Measurements from ENCODE around the gene NCAM1.

DNA sequence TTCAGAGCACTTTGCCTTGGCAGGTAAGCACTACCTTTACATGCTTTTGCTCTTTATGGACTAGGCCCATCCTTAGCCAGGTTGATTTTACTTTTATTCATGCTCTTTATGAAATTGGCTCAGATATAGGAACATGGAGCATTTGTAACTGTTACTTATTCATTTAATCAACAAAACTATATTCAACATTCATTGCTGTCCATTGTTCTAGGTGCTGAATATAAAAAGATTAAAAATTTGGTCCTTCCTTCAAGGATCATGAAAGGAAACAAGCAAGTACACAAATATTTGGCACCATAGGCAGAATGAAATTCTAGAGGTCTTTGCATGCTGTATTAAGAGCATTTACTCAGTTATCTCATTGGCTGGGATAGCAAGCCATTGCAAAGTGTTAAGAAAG, 191.3 kb downstream of the NCAM1 start:
- TF ChIP-seq POLR2AphosphoS5 (IDR thresholded peaks at IDR 0.05; ENCODE audit: borderline replicate concordance, low read depth, low read length) (no peak), EZH2 (IDR thresholded peaks at IDR 0.05) (no peak), FOXP2 (optimal IDR thresholded peaks at IDR 0.05; ENCODE audit: control extremely low read depth, extremely low read length, insufficient read depth) (no peak)

Measured in SK-N-MC (cell line).